Activated CD4-positive, CD25-positive, alpha-beta regulatory T cell treated with anti-CD3 and anti-CD28 coated beads, Interleukin-2, amount 50 U/mL, for 24 hours (primary cell): ENCODE results near the gene KCND3.

Source experiments
- ATAC-seq, 2 donors: fragments of 150-1000 bp; cut with Tn5 transposase; one replicate each; pipeline ENCODE4 v1.10.0; 2021; ENCODE audit warnings: mild to moderate bottlenecking in 1 of 2, moderate library complexity in 1 of 2

Gene KCND3

GRCh38 chr1:111988377-111988742, 1.1 kb downstream of the KCND3 start:
- no peak for ATAC-seq

GRCh38 chr1:111987502-111987901, 2.0 kb downstream of the KCND3 start:
- no peak for ATAC-seq

- ATAC-seq, result no peak
These were observed 6.0 kb downstream of the KCND3 start for GRCh38 chr1:111983500-111983899.

GRCh38 chr1:111982428-111982827, 7.0 kb downstream of the KCND3 start:
- ATAC-seq, result no peak

- no peak for ATAC-seq
These were observed 7.6 kb downstream of the KCND3 start for GRCh38 chr1:111981871-111982270.

- ATAC-seq, result no peak
These were observed 8.4 kb downstream of the KCND3 start for GRCh38 chr1:111981090-111981489.

GRCh38 chr1:111980686-111981085, 8.8 kb downstream of the KCND3 start:
- ATAC-seq, result no peak

GRCh38 chr1:111978695-111979094, 10.8 kb downstream of the KCND3 start:
- no peak for ATAC-seq

- no peak for ATAC-seq
These were observed 12.1 kb downstream of the KCND3 start for GRCh38 chr1:111977378-111977777.

GRCh38 chr1:111976842-111977241, 12.6 kb downstream of the KCND3 start:
- ATAC-seq, result no peak

- no peak for ATAC-seq
These were observed 13.1 kb downstream of the KCND3 start for GRCh38 chr1:111976332-111976731.

- no peak for ATAC-seq
These were observed 16.2 kb downstream of the KCND3 start for GRCh38 chr1:111973150-111973790.

- no peak for ATAC-seq
These were observed 18.1 kb downstream of the KCND3 start for GRCh38 chr1:111971396-111971795.

- no peak for ATAC-seq
These were observed 21.0 kb downstream of the KCND3 start for GRCh38 chr1:111968511-111968910.

GRCh38 chr1:111967886-111968285, 21.6 kb downstream of the KCND3 start:
- ATAC-seq, result no peak

GRCh38 chr1:111967067-111967690, 22.3 kb downstream of the KCND3 start:
- no peak for ATAC-seq

- no peak for ATAC-seq
These were observed 23.6 kb downstream of the KCND3 start for GRCh38 chr1:111965781-111966443.

GRCh38 chr1:111963985-111964738, 25.3 kb downstream of the KCND3 start:
- ATAC-seq, result no peak

- ATAC-seq, result no peak
These were observed 27.5 kb downstream of the KCND3 start for GRCh38 chr1:111961773-111962565.

- no peak for ATAC-seq
These were observed 28.5 kb downstream of the KCND3 start for GRCh38 chr1:111961016-111961415.

- ATAC-seq, result no peak
These were observed 30.0 kb downstream of the KCND3 start for GRCh38 chr1:111959436-111959835.

- ATAC-seq, result no peak
These were observed 30.6 kb downstream of the KCND3 start for GRCh38 chr1:111958851-111959250.

GRCh38 chr1:111958075-111958474, 31.4 kb downstream of the KCND3 start:
- no peak for ATAC-seq
